Ovary (tissue), 3 donors: ENCODE measurements around the gene PVR.

Experiments used
- EP300 ChIP-seq: sonication (generic); formaldehyde crosslinking; IDR thresholded peaks from one replicate; pipeline ENCODE4 v1.6.1; 2017; ENCODE audit warnings: antibody characterized with exemption
- POLR2A ChIP-seq: fragments of 450-650 bp; IDR thresholded peaks from one replicate; pipeline ENCODE4 v1.6.1; 2017; ENCODE audit warnings: antibody characterized with exemption, mild to moderate bottlenecking, moderate library complexity
- TF ChIP-seq, protein P1 (sequence below), 3 donors: fragments of 450-650 bp in 2 of 3; fragments of 200-600 bp in 1 of 3; IDR thresholded peaks; one replicate each; pipeline versions ENCODE4 v1.5.1 to v1.8.0; 2016 to 2022; ENCODE audit warnings: antibody characterized with exemption in 3 of 3, mild to moderate bottlenecking in 1 of 3
- donor health status: DM: no; HTN: no; CAD: no.

DNA sequence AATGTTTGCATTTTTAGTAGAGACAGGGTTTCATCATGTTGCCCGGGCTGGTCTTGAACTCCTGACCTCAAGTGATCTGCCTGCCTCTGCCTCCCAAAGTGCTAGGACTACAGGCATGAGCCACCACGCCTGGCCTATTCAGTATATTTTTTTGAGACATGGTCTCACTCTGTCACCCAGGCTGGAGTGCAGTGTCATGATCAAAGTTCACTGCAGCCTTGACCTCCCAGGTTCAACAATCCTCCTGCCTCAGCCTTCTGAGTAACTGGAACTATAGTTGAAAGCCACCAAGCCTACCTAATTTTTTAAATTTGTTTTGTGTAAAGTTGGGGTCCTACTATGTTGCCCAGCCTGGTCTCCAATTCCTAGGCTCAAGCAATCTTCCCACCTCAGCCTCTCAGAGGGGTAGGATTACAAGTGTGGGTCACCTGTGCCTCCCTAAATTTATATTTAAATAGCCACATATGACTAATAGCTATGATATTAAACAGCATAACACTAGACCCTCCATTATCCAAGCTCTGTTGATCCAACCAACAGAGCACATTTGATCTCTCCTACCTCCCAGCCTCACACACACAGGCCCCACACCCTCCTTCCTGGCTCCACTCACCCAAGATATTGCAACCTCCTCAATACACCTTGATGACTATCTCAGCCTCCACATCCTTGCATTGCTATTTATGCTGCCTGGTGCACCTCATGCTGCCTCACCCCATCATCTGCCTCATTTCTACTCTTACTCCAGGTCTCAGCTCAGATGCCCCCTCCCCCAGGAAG lies 25.5 kb downstream of the PVR start:
- TF ChIP-seq, protein P1, sequence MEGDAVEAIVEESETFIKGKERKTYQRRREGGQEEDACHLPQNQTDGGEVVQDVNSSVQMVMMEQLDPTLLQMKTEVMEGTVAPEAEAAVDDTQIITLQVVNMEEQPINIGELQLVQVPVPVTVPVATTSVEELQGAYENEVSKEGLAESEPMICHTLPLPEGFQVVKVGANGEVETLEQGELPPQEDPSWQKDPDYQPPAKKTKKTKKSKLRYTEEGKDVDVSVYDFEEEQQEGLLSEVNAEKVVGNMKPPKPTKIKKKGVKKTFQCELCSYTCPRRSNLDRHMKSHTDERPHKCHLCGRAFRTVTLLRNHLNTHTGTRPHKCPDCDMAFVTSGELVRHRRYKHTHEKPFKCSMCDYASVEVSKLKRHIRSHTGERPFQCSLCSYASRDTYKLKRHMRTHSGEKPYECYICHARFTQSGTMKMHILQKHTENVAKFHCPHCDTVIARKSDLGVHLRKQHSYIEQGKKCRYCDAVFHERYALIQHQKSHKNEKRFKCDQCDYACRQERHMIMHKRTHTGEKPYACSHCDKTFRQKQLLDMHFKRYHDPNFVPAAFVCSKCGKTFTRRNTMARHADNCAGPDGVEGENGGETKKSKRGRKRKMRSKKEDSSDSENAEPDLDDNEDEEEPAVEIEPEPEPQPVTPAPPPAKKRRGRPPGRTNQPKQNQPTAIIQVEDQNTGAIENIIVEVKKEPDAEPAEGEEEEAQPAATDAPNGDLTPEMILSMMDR (IDR thresholded peaks at IDR 0.05): no peak
- no peak for TF ChIP-seq POLR2A
- no peak for TF ChIP-seq EP300
